ENCODE data around the gene GLP2R. TPM values are rescaled to one million over a fixed set of nuclear protein-coding genes. Genes with fewer than 3 reads are reported as not detected.

GLP2R gene
- total RNA-seq, 1 experiment from 2014 or later: not detected

GRCh38 chr17:9828296-9829295 lies 2.9 kb downstream of the GLP2R start (continued):
- TF ChIP-seq ZNF396 (CRISPR knock-in tag; IDR thresholded peaks at IDR 0.05; ENCODE audit: borderline replicate concordance) (no peak), USF1 (CRISPR knock-in tag; IDR thresholded peaks at IDR 0.05) (no peak), ZNF281 (CRISPR knock-in tag; IDR thresholded peaks at IDR 0.05) (no peak), IRF2 (CRISPR knock-in tag; IDR thresholded peaks at IDR 0.05; ENCODE audit: borderline replicate concordance, low read depth) (no peak), MYBL2 (CRISPR knock-in tag; IDR thresholded peaks at IDR 0.05) (no peak), E2F4 (CRISPR knock-in tag; IDR thresholded peaks at IDR 0.05; ENCODE audit: borderline replicate concordance, low read depth) (no peak), FOXK1 (CRISPR knock-in tag; IDR thresholded peaks at IDR 0.05) (no peak), FOXP1 (CRISPR knock-in tag; IDR thresholded peaks at IDR 0.05; ENCODE audit: borderline replicate concordance) (no peak)

GRCh38 chr17:9829343-9829742 lies 3.6 kb downstream of the GLP2R start:
- DNase-seq (ENCODE audit: low spot score) (no peak), ATAC-seq (no peak)
- CTCF ChIA-PET: no interaction called here

More at GRCh38 chr17:9829343-9829742, 3.6 kb downstream of the GLP2R start:
- H3K36me3 Mint-ChIP-seq: no peaks in the 10 kb centered on the region
- POLR2A ChIA-PET: no interaction called here
- peaks cover 8% of the 10 kb centered on the region for H3K9me3 Mint-ChIP-seq
- H3K27ac Mint-ChIP-seq: no peak overlapping the region
- TF ChIP-seq GRHL2 (CRISPR knock-in tag; IDR thresholded peaks at IDR 0.05; ENCODE audit: insufficient replicate concordance, severe bottlenecking) (no peak), EMX1 (CRISPR knock-in tag; IDR thresholded peaks at IDR 0.05) (no peak), AFF4 (CRISPR knock-in tag; IDR thresholded peaks at IDR 0.05; ENCODE audit: borderline replicate concordance) (no peak), ATF6 (CRISPR knock-in tag; IDR thresholded peaks at IDR 0.05) (no peak), ZNF281 (CRISPR knock-in tag; IDR thresholded peaks at IDR 0.05) (no peak), NFE2L1 (CRISPR knock-in tag; IDR thresholded peaks at IDR 0.05) (no peak), MXD4 (CRISPR knock-in tag; IDR thresholded peaks at IDR 0.05; ENCODE audit: borderline replicate concordance) (no peak)
- H3K4me1 Mint-ChIP-seq: peaks cover 4% of the 10 kb centered on the region
- no peak overlapping the region for H3K4me3 Mint-ChIP-seq
- H3K27me3 Mint-ChIP-seq (ENCODE audit: low read depth): no peaks in the 10 kb centered on the region; the same call in 1 of the 2 replicates
